ENCODE measurements around the gene WDR54. TPM values are rescaled to one million over a fixed set of nuclear protein-coding genes. Genes with fewer than 3 reads are reported as not detected.

WDR54 gene
- 10 to 100 TPM; 88.9 to 94.4 TPM for total RNA-seq

- Mint-ChIP-seq H3K4me1 (peaks cover 19% of the 10 kb centered on the region), H3K4me3 (peak within 1 kb of the TSS; percentile 99), H3K27ac (peak within 1 kb of the TSS; percentile 99), H3K9me3 (no peaks in the 10 kb centered on the region), H3K27me3 (no peaks in the 10 kb centered on the region), H3K36me3 (peaks cover 14% of the 10 kb centered on the region)
- peak; percentile 80 for ATAC-seq (ENCODE audit: low read depth)
- DNase-seq, result peak; percentile 99
- POLR2A ChIA-PET, result interaction anchor here (0.6 to 4.1 kb wide), 18 partner anchors 8 to 593 kb away, joined by 3 to 58 read pairs (median 5); partner anchors contain the start of genes CCDC142, INO80B, MOB1A and MOGS
Observed at GRCh38 chr2:74421221-74421870, at the start of gene WDR54, which contains the start of gene C2orf81. Gene WDR54 (plus strand): TSS chr2:74421730. CDS start chr2:74422154, 424 bp downstream. Gene C2orf81 (minus strand): TSS chr2:74421619. CDS start chr2:74421560, 59 bp downstream.

GRCh38 chr2:74372674-74373073 is 48.9 kb upstream of the WDR54 start:
- DNase-seq (no peak), ATAC-seq (ENCODE audit: low read depth) (no peak)
- POLR2A ChIA-PET, result no interaction called here
- H3K36me3 Mint-ChIP-seq, result peaks cover 18% of the 10 kb centered on the region
- no peaks in the 10 kb centered on the region for H3K9me3 Mint-ChIP-seq
- H3K27ac Mint-ChIP-seq, result no peak overlapping the region
- H3K4me1 Mint-ChIP-seq, result peaks cover 15% of the 10 kb centered on the region
- H3K27me3 Mint-ChIP-seq, result no peaks in the 10 kb centered on the region
- H3K4me3 Mint-ChIP-seq, result no peak overlapping the region

DNA sequence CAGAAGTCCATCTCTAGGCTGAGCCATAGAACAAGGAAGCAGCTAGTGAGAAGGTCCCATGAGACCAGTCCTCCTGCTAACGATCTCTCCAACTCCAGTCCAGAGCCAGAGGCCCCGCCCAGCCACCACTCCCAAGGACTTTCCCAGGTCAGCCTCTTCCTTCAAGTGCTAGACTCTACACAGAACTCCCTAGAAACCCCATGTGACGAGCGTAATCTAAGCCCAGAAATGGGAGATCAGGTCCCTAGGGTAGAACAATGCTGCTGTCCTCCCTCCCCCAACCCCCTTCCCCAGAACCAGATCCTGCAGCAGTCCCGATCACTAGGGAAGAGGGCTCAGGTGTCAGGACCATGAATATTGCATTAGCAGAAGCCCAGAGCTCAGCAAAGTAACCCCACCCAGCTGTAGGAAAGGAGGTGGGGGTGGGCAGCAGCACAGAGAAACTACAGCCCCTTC is 48.3 kb upstream of the WDR54 start:
- POLR2A ChIA-PET, result no interaction called here
- H3K27ac Mint-ChIP-seq, result no peak overlapping the region

GRCh38 chr2:74373985-74374384 is 47.5 kb upstream of the WDR54 start:
- no peak overlapping the region for H3K4me3 Mint-ChIP-seq
- POLR2A ChIA-PET, result interaction anchor here (0.5 kb wide), 1 partner anchor 189 kb away, joined by 3 read pairs; no protein-coding TSS in a partner anchor
- H3K4me1 Mint-ChIP-seq, result peaks cover 24% of the 10 kb centered on the region
- H3K9me3 Mint-ChIP-seq, result no peaks in the 10 kb centered on the region
- no peak for ATAC-seq (ENCODE audit: low read depth)
- H3K36me3 Mint-ChIP-seq, result peaks cover 15% of the 10 kb centered on the region
- H3K27me3 Mint-ChIP-seq, result no peaks in the 10 kb centered on the region
- no peak for DNase-seq
- peak overlapping the region; percentile 19 for H3K27ac Mint-ChIP-seq

More for the DNA sequence above, 48.3 kb upstream of the WDR54 start:
- Mint-ChIP-seq H3K36me3 (peaks cover 17% of the 10 kb centered on the region), H3K4me3 (no peak overlapping the region), H3K4me1 (peaks cover 19% of the 10 kb centered on the region), H3K27me3 (no peaks in the 10 kb centered on the region), H3K9me3 (no peaks in the 10 kb centered on the region)
- DNase-seq (no peak), ATAC-seq (ENCODE audit: low read depth) (no peak)

GRCh38 chr2:74374509-74375205 is 46.9 kb upstream of the WDR54 start:
- no peak overlapping the region for H3K27ac Mint-ChIP-seq
- H3K4me3 Mint-ChIP-seq, result no peak overlapping the region
- H3K27me3 Mint-ChIP-seq, result no peaks in the 10 kb centered on the region
- H3K36me3 Mint-ChIP-seq, result peaks cover 12% of the 10 kb centered on the region
- H3K9me3 Mint-ChIP-seq, result no peaks in the 10 kb centered on the region
- DNase-seq (no peak), ATAC-seq (ENCODE audit: low read depth) (no peak)
- POLR2A ChIA-PET, result interaction anchor here (0.5 kb wide), 1 partner anchor 189 kb away, joined by 3 read pairs; no protein-coding TSS in a partner anchor
- peaks cover 25% of the 10 kb centered on the region for H3K4me1 Mint-ChIP-seq

GRCh38 chr2:74375838-74376237 is 45.7 kb upstream of the WDR54 start:
- POLR2A ChIA-PET, result interaction anchor here (0.5 kb wide), 1 partner anchor 23 kb away, joined by 3 read pairs; no protein-coding TSS in a partner anchor
- H3K27me3 Mint-ChIP-seq, result no peaks in the 10 kb centered on the region
- H3K36me3 Mint-ChIP-seq, result peaks cover 10% of the 10 kb centered on the region
- H3K4me3 Mint-ChIP-seq, result no peak overlapping the region
- DNase-seq (no peak), ATAC-seq (ENCODE audit: low read depth) (no peak)
- peaks cover 34% of the 10 kb centered on the region for H3K4me1 Mint-ChIP-seq
- no peak overlapping the region for H3K27ac Mint-ChIP-seq
- no peaks in the 10 kb centered on the region for H3K9me3 Mint-ChIP-seq

GRCh38 chr2:74378007-74378406 is 43.5 kb upstream of the WDR54 start:
- Mint-ChIP-seq H3K27ac (no peak overlapping the region), H3K4me1 (peaks cover 42% of the 10 kb centered on the region), H3K9me3 (no peaks in the 10 kb centered on the region), H3K4me3 (no peak overlapping the region), H3K27me3 (no peaks in the 10 kb centered on the region), H3K36me3 (peaks cover 12% of the 10 kb centered on the region)
- POLR2A ChIA-PET, result no interaction called here
- ATAC-seq (ENCODE audit: low read depth) (no peak), DNase-seq (no peak)

DNA sequence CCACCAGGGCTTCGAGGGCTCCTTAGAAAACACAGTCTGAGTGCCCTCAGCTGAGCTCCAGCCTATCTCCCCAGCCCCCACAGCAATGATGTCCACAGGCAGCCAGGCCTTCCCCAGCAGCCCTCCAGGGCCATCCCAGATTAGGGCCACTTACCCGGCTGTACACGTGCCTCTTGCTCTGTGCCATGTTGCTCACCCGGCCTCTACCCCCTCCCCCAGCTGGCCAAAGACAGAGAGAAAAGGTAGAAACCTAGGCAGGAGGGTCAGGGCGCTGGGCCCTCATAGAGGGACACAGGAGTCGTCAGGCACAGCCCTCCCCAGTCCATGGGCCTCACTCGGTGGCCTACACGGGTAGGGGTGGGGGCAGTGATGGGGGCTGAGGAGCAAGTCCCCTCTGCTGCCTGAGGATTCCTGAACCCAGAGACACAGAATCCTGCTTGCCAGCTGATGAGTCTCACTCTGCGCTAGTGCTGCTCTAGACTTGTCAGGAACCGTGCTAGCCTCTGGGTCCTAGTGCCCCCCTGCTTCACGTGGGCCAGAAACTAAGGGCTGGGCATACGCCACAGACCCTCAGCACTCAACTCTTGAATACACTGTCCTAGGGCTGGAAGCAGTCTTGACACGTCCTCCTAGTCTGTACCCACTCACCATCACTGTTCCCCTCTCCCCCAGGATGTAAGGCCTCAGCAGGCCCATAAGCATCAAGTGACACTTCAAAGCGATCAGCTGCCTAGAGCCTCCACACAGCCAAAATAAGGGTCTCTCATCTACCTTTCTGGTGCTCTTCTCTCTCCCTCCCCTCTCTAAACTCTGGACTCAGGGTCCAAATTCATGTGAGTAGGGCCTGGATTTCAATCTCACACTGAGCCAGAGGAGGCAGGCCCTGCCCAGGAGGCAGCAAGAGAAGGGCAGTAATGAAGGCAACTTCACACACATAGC is 41.4 kb upstream of the WDR54 start, which contains the start of gene DCTN1:
TSS of gene DCTN1 (minus strand) at position 461 of the 939 bp plus-strand sequence. CDS start at position 187, 274 bp downstream.
- Mint-ChIP-seq H3K4me1 (peaks cover 38% of the 10 kb centered on the region), H3K36me3 (peaks cover 12% of the 10 kb centered on the region), H3K27me3 (no peaks in the 10 kb centered on the region), H3K9me3 (no peaks in the 10 kb centered on the region), H3K27ac (peak within 1 kb of the TSS; percentile 35), H3K4me3 (peak within 1 kb of the TSS; percentile 15)
- ATAC-seq (ENCODE audit: low read depth) (peak; percentile 75), DNase-seq (peak; percentile 42)
- POLR2A ChIA-PET, result no interaction called here

DNA sequence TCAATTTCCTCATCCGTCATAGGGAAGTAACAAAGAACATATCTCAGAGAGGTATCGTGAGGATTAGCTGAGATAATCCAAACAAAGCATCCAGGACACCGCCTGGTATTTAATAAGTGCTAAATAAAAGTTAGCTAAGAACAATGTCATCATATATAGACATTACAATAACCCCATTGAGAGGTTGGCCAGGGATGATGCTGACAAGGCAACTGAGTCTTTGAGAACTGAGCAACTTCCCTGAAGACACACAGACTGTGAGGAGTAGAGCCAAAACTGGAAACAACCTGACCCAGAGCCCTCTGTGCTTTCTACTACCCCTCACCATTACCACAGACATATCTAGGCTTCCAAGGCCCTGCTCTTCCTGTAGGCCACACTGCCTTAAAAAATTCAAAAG is 39.8 kb upstream of the WDR54 start:
- peaks cover 31% of the 10 kb centered on the region for H3K4me1 Mint-ChIP-seq
- H3K27ac Mint-ChIP-seq, result peak overlapping the region; percentile 26
- no peak for ATAC-seq (ENCODE audit: low read depth)
- H3K4me3 Mint-ChIP-seq, result no peak overlapping the region
- no peak for DNase-seq
- no peaks in the 10 kb centered on the region for H3K27me3 Mint-ChIP-seq
- POLR2A ChIA-PET, result interaction anchor here (0.7 to 1.2 kb wide), 3 partner anchors 12 to 172 kb away, joined by 4 to 5 read pairs (median 4); no protein-coding TSS in a partner anchor
- no peaks in the 10 kb centered on the region for H3K9me3 Mint-ChIP-seq
- H3K36me3 Mint-ChIP-seq, result peaks cover 6% of the 10 kb centered on the region

GRCh38 chr2:74383254-74383653 is 38.3 kb upstream of the WDR54 start:
- H3K27me3 Mint-ChIP-seq, result no peaks in the 10 kb centered on the region
- no peak for DNase-seq
- H3K4me1 Mint-ChIP-seq, result peaks cover 23% of the 10 kb centered on the region
- no peaks in the 10 kb centered on the region for H3K9me3 Mint-ChIP-seq
- H3K4me3 Mint-ChIP-seq, result no peak overlapping the region
- H3K27ac Mint-ChIP-seq, result no peak overlapping the region
- ATAC-seq (ENCODE audit: low read depth), result no peak
- H3K36me3 Mint-ChIP-seq, result peaks cover 4% of the 10 kb centered on the region
- POLR2A ChIA-PET, result interaction anchor here (0.6 kb wide), 1 partner anchor 611 kb away, joined by 3 read pairs; no protein-coding TSS in a partner anchor

GRCh38 chr2:74384051-74384450 is 37.5 kb upstream of the WDR54 start:
- H3K27ac Mint-ChIP-seq, result no peak overlapping the region

GRCh38 chr2:74385396-74385795 is 36.1 kb upstream of the WDR54 start:
- no peak overlapping the region for H3K4me3 Mint-ChIP-seq
- no peak overlapping the region for H3K27ac Mint-ChIP-seq
- peaks cover 1% of the 10 kb centered on the region for H3K36me3 Mint-ChIP-seq
- H3K27me3 Mint-ChIP-seq, result no peaks in the 10 kb centered on the region
- peaks cover 11% of the 10 kb centered on the region for H3K4me1 Mint-ChIP-seq
- POLR2A ChIA-PET, result no interaction called here
- DNase-seq, result no peak
- ATAC-seq (ENCODE audit: low read depth), result no peak
- H3K9me3 Mint-ChIP-seq, result no peaks in the 10 kb centered on the region

More at GRCh38 chr2:74384051-74384450, 37.5 kb upstream of the WDR54 start:
- no peaks in the 10 kb centered on the region for H3K9me3 Mint-ChIP-seq
- peaks cover 1% of the 10 kb centered on the region for H3K36me3 Mint-ChIP-seq
- H3K4me1 Mint-ChIP-seq, result peaks cover 17% of the 10 kb centered on the region
- no peak for DNase-seq
- no peak overlapping the region for H3K4me3 Mint-ChIP-seq
- no peaks in the 10 kb centered on the region for H3K27me3 Mint-ChIP-seq
- POLR2A ChIA-PET, result no interaction called here
- no peak for ATAC-seq (ENCODE audit: low read depth)

GRCh38 chr2:74387346-74387745 is 34.2 kb upstream of the WDR54 start:
- no peak overlapping the region for H3K4me3 Mint-ChIP-seq
- H3K27me3 Mint-ChIP-seq, result no peaks in the 10 kb centered on the region
- no peak overlapping the region for H3K27ac Mint-ChIP-seq
- no peaks in the 10 kb centered on the region for H3K9me3 Mint-ChIP-seq
- DNase-seq (no peak), ATAC-seq (ENCODE audit: low read depth) (no peak)
- POLR2A ChIA-PET, result no interaction called here
- H3K4me1 Mint-ChIP-seq, result peaks cover 4% of the 10 kb centered on the region
- no peaks in the 10 kb centered on the region for H3K36me3 Mint-ChIP-seq

Data from activated naive CD8-positive, alpha-beta T cell treated with anti-CD3 and anti-CD28 coated beads, Interleukin-2, amount 10 ng/mL, durations not matched to agents 7 days and 5 days (primary cell).